ENCODE measurements around the gene SLC35E1.

GRCh38 chr19:16608290-16608739, 36.1 kb upstream of the SLC35E1 start:
- TF ChIP-seq CTCF (conservative IDR thresholded peaks at IDR 0.05; ENCODE audit: low read depth, low read length) = no peak
- TF ChIP-seq EZH2 (IDR thresholded peaks at IDR 0.05; ENCODE audit: borderline replicate concordance, low read depth, low read length, poor library complexity, severe bottlenecking) = no peak
